Mesenchymal stem cell (in vitro differentiated cells and primary cell): ENCODE data around the gene NIPSNAP3A.

Experiments used
- DNase-seq: peaks from one replicate; pipeline ENCODE4 v3.0.0-alpha.2; 2013
- H2AFZ ChIP-seq: one replicate; pipeline ENCODE4 v1.6.1; 2013; ENCODE audit warnings: low read depth, mild to moderate bottlenecking, control low read depth, inconsistent platforms, low read length, moderate library complexity
- H2AK5ac ChIP-seq: 2 replicates; pipeline ENCODE4 v1.6.1; 2013; ENCODE audit warnings: low read length, moderate library complexity, mild to moderate bottlenecking, inconsistent platforms; ENCODE audit not compliant: severe bottlenecking
- H2BK120ac ChIP-seq: one replicate; pipeline ENCODE4 v1.6.1; 2013; ENCODE audit warnings: low read depth, mild to moderate bottlenecking, inconsistent platforms, low read length, moderate library complexity
- H2BK12ac ChIP-seq, 2 experiments: one replicate each; pipeline ENCODE4 v1.6.1; 2013; ENCODE audit warnings: inconsistent platforms in 2 of 2, low read length in 2 of 2, mild to moderate bottlenecking in 2 of 2, moderate library complexity in 2 of 2, control low read depth in 1 of 2
- H2BK15ac ChIP-seq: one replicate; pipeline ENCODE4 v1.6.1; 2013; ENCODE audit warnings: mild to moderate bottlenecking, low read depth, inconsistent platforms; ENCODE audit not compliant: poor library complexity, severe bottlenecking
- H2BK5ac ChIP-seq: 2 replicates; pipeline ENCODE4 v1.6.1; 2013; ENCODE audit warnings: low read depth, mild to moderate bottlenecking, low read length, control low read depth, inconsistent platforms; ENCODE audit not compliant: poor library complexity, severe bottlenecking
- H3K14ac ChIP-seq, 2 experiments: one replicate each; pipeline ENCODE4 v1.6.1; 2013; ENCODE audit warnings: inconsistent platforms in 2 of 2, low read length in 2 of 2, control low read depth in 1 of 2, mild to moderate bottlenecking in 1 of 2, moderate library complexity in 1 of 2
- H3K18ac ChIP-seq, 2 experiments: one replicate each; pipeline ENCODE4 v1.6.1; 2013; ENCODE audit warnings: inconsistent platforms in 2 of 2, low read length in 2 of 2, control low read depth in 1 of 2, low read depth in 1 of 2, mild to moderate bottlenecking in 1 of 2
- H3K23ac ChIP-seq, 2 experiments: one replicate each; pipeline ENCODE4 v1.6.1; 2013; ENCODE audit warnings: inconsistent platforms in 2 of 2, low read length in 2 of 2, mild to moderate bottlenecking in 2 of 2, moderate library complexity in 2 of 2, control low read depth in 1 of 2
- H3K27ac ChIP-seq: 2 replicates; pipeline ENCODE4 v1.5.1; 2013; ENCODE audit warnings: mild to moderate bottlenecking, moderate library complexity, low read length, control low read depth, inconsistent platforms; ENCODE audit not compliant: poor library complexity, severe bottlenecking
- H3K27me3 ChIP-seq, 2 experiments: 2 replicates each; pipeline versions ENCODE4 v1.6.1 to v1.7.0; 2013; ENCODE audit warnings: low read length in 2 of 2, mild to moderate bottlenecking in 2 of 2, moderate library complexity in 2 of 2, control low read depth in 1 of 2, inconsistent platforms in 1 of 2; ENCODE audit not compliant: control insufficient read depth in 1 of 2, insufficient read depth in 1 of 2
- H3K36me3 ChIP-seq, 2 experiments: 2 replicates each; pipeline versions ENCODE4 v1.6.1 to v1.7.0; 2013; ENCODE audit warnings: low read length in 2 of 2, control low read depth in 1 of 2, inconsistent platforms in 1 of 2, low read depth in 1 of 2, mild to moderate bottlenecking in 1 of 2; ENCODE audit not compliant: insufficient read depth in 2 of 2, control insufficient read depth in 1 of 2
- H3K4ac ChIP-seq, 2 experiments: one replicate each; pipeline ENCODE4 v1.6.1; 2013; ENCODE audit warnings: inconsistent platforms in 2 of 2, low read length in 2 of 2, mild to moderate bottlenecking in 2 of 2, moderate library complexity in 2 of 2, control low read depth in 1 of 2, low read depth in 1 of 2
- H3K4me1 ChIP-seq: 2 replicates; pipeline ENCODE4 v1.6.1; 2013; ENCODE audit warnings: low read depth, low read length, control low read depth; ENCODE audit not compliant: control insufficient read depth, insufficient read depth
- H3K4me2 ChIP-seq: 2 replicates; pipeline ENCODE4 v1.6.1; 2013; ENCODE audit warnings: low read length, mild to moderate bottlenecking, inconsistent platforms; ENCODE audit not compliant: poor library complexity, severe bottlenecking
- H3K4me3 ChIP-seq, 2 experiments: 2 replicates each; pipeline versions ENCODE4 v1.5.1 to v1.7.0; 2013; ENCODE audit warnings: low read length in 2 of 2, mild to moderate bottlenecking in 2 of 2, control low read depth in 1 of 2, low read depth in 1 of 2; ENCODE audit not compliant: insufficient read depth in 1 of 2
- H3K79me1 ChIP-seq: replicated peaks from 2 replicates; pipeline ENCODE4 v1.6.1; 2013; ENCODE audit warnings: mild to moderate bottlenecking, control low read depth, low read length, inconsistent platforms; ENCODE audit not compliant: poor library complexity, severe bottlenecking
- H3K9ac ChIP-seq: 2 replicates; pipeline ENCODE4 v1.7.0; 2013; ENCODE audit warnings: mild to moderate bottlenecking, low read length, moderate library complexity
- H3K9me3 ChIP-seq: 2 replicates; pipeline ENCODE4 v1.7.0; 2013; ENCODE audit warnings: mild to moderate bottlenecking, low read length; ENCODE audit not compliant: control insufficient read depth
- H4K8ac ChIP-seq: one replicate; pipeline ENCODE4 v1.6.1; 2013; ENCODE audit warnings: inconsistent platforms, mild to moderate bottlenecking, low read length, moderate library complexity
- H4K91ac ChIP-seq: one replicate; pipeline ENCODE4 v1.6.1; 2013; ENCODE audit warnings: mild to moderate bottlenecking, low read length, inconsistent platforms
- WGBS: methylation state at CpG from one replicate; pipeline ENCODE4 v1.1.7; 2013; ENCODE audit warnings: mixed read lengths; 5-methylcytosine and 5-hydroxymethylcytosine counted together

The NIPSNAP3A gene

GRCh38 chr9:104795082-104795481 is 47.6 kb downstream of the NIPSNAP3A start:
- no peak overlapping the region for H4K8ac ChIP-seq
- no peaks in the 10 kb centered on the region for H3K9me3 ChIP-seq
- H3K9ac ChIP-seq: no peak overlapping the region
- H3K4me1 ChIP-seq: peaks cover 3% of the 10 kb centered on the region
- H2AFZ ChIP-seq: no peak overlapping the region
- H4K91ac ChIP-seq: no peak overlapping the region
- peak overlapping the region in 1 of 2 experiments; percentile 34 for H2BK12ac ChIP-seq
- H2BK15ac ChIP-seq: no peak overlapping the region
- H2AK5ac ChIP-seq: no peak overlapping the region
- no peak overlapping the region for H2BK120ac ChIP-seq
- no peaks in the 10 kb centered on the region for H3K27me3 ChIP-seq
- no peak overlapping the region for H3K4ac ChIP-seq
- peaks cover 30 to 98% of the 10 kb centered on the region in 2 experiments for H3K36me3 ChIP-seq
- H3K14ac ChIP-seq: no peak overlapping the region
- H3K27ac ChIP-seq: no peak overlapping the region
- H3K18ac ChIP-seq: no peak overlapping the region
- no peak overlapping the region for H3K23ac ChIP-seq
- WGBS: 15% methylated on average over 1 of the region's 1 CpG
- H3K4me3 ChIP-seq: no peak overlapping the region
- no peak overlapping the region for H3K4me2 ChIP-seq
- no peaks in the 10 kb centered on the region for H3K79me1 ChIP-seq
- peak; percentile 30 for DNase-seq
- H2BK5ac ChIP-seq: no peak overlapping the region

GRCh38 chr9:104795857-104796256 is 48.4 kb downstream of the NIPSNAP3A start:
- Histone ChIP-seq H2BK5ac (no peak overlapping the region), H3K14ac (peak overlapping the region in 1 of 2 experiments; percentile 38), H2BK120ac (no peak overlapping the region), H3K36me3 (peaks cover 36 to 98% of the 10 kb centered on the region in 2 experiments), H2BK12ac (peak overlapping the region in 1 of 2 experiments; percentile 11), H3K9me3 (no peaks in the 10 kb centered on the region), H3K4me1 (peaks cover 3% of the 10 kb centered on the region), H4K91ac (no peak overlapping the region), H3K79me1 (no peaks in the 10 kb centered on the region), H3K9ac (no peak overlapping the region), H3K18ac (no peak overlapping the region), H3K27me3 (no peaks in the 10 kb centered on the region), H3K27ac (no peak overlapping the region), H3K4ac (no peak overlapping the region), H2AFZ (no peak overlapping the region), H2AK5ac (no peak overlapping the region), H3K23ac (no peak overlapping the region), H4K8ac (no peak overlapping the region), H2BK15ac (no peak overlapping the region), H3K4me3 (no peak overlapping the region), H3K4me2 (no peak overlapping the region)
- no peak for DNase-seq
- 80% methylated on average over 3 of the region's 3 CpGs for WGBS

GRCh38 chr9:104798209-104798995 is 50.9 kb downstream of the NIPSNAP3A start:
- H2BK5ac ChIP-seq: no peak overlapping the region
- H2BK120ac ChIP-seq: no peak overlapping the region
- no peak overlapping the region for H3K18ac ChIP-seq
- no peaks in the 10 kb centered on the region for H3K79me1 ChIP-seq
- H2AK5ac ChIP-seq: no peak overlapping the region
- H3K23ac ChIP-seq: no peak overlapping the region
- H3K9ac ChIP-seq: no peak overlapping the region
- no peak overlapping the region for H3K14ac ChIP-seq
- H3K4me1 ChIP-seq: peaks cover 6% of the 10 kb centered on the region
- peaks cover 40 to 97% of the 10 kb centered on the region in 2 experiments for H3K36me3 ChIP-seq
- no peaks in the 10 kb centered on the region for H3K9me3 ChIP-seq
- no peak overlapping the region for H3K4me3 ChIP-seq
- H2AFZ ChIP-seq: no peak overlapping the region
- no peak overlapping the region for H4K8ac ChIP-seq
- no peak overlapping the region for H2BK12ac ChIP-seq
- H3K4me2 ChIP-seq: no peak overlapping the region
- DNase-seq: no peak
- no peaks in the 10 kb centered on the region for H3K27me3 ChIP-seq
- no peak overlapping the region for H3K4ac ChIP-seq
- no peak overlapping the region for H4K91ac ChIP-seq
- H3K27ac ChIP-seq: no peak overlapping the region
- H2BK15ac ChIP-seq: no peak overlapping the region
- WGBS: 82% methylated on average over 3 of the region's 5 CpGs

GRCh38 chr9:104800068-104800785 is 52.7 kb downstream of the NIPSNAP3A start:
- H4K8ac ChIP-seq: no peak overlapping the region
- no peak for DNase-seq
- no peak overlapping the region for H3K27ac ChIP-seq
- H3K79me1 ChIP-seq: no peaks in the 10 kb centered on the region
- H3K4me1 ChIP-seq: peaks cover 4% of the 10 kb centered on the region
- 96% methylated on average over 7 of the region's 7 CpGs for WGBS
- no peak overlapping the region for H2BK5ac ChIP-seq
- no peak overlapping the region for H3K23ac ChIP-seq
- H3K4me3 ChIP-seq: no peak overlapping the region
- no peak overlapping the region for H2BK15ac ChIP-seq
- H3K9ac ChIP-seq: no peak overlapping the region
- peaks cover 38 to 95% of the 10 kb centered on the region in 2 experiments for H3K36me3 ChIP-seq
- no peaks in the 10 kb centered on the region for H3K9me3 ChIP-seq
- H3K14ac ChIP-seq: no peak overlapping the region
- no peak overlapping the region for H4K91ac ChIP-seq
- no peak overlapping the region for H3K18ac ChIP-seq
- H2BK120ac ChIP-seq: no peak overlapping the region
- no peak overlapping the region for H2BK12ac ChIP-seq
- H3K27me3 ChIP-seq: no peaks in the 10 kb centered on the region
- H3K4me2 ChIP-seq: no peak overlapping the region
- H2AK5ac ChIP-seq: no peak overlapping the region
- H3K4ac ChIP-seq: no peak overlapping the region
- no peak overlapping the region for H2AFZ ChIP-seq
